Lower leg skin (tissue), 3 donors: ENCODE measurements around the gene FAM13A.

ENCODE experiments used
- POLR2A ChIP-seq, 2 donors: fragments of 450-650 bp; IDR thresholded peaks; one replicate each; pipeline ENCODE4 v1.6.1; 2016 to 2017; ENCODE audit warnings: antibody characterized with exemption in 2 of 2, mild to moderate bottlenecking in 1 of 2, moderate library complexity in 1 of 2
- TF ChIP-seq, protein P1 (sequence below), 3 donors: fragments of 450-650 bp; IDR thresholded peaks; one replicate each; pipeline ENCODE4 v1.5.1; 2016; ENCODE audit warnings: antibody characterized with exemption in 3 of 3, mild to moderate bottlenecking in 3 of 3, moderate library complexity in 2 of 3

DNA sequence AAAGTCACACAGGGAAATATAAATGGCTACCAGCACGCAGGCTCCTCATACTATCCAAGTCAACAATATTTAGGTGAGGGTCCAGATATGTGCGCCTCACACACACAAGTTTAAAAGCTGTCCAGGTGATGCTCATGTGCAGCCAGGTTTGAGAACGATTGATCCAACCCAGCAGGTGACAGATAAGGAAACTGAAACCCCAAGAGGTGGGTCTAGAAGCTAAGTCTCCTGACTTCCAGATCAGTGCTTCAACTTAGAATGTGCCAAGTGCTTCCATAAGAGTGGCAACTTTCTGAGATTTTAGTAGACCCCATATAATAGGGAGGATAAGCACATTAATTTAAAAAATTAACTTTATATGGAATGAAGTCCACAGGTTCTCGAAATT is 304.9 kb downstream of the FAM13A start:
- TF ChIP-seq, protein P1, sequence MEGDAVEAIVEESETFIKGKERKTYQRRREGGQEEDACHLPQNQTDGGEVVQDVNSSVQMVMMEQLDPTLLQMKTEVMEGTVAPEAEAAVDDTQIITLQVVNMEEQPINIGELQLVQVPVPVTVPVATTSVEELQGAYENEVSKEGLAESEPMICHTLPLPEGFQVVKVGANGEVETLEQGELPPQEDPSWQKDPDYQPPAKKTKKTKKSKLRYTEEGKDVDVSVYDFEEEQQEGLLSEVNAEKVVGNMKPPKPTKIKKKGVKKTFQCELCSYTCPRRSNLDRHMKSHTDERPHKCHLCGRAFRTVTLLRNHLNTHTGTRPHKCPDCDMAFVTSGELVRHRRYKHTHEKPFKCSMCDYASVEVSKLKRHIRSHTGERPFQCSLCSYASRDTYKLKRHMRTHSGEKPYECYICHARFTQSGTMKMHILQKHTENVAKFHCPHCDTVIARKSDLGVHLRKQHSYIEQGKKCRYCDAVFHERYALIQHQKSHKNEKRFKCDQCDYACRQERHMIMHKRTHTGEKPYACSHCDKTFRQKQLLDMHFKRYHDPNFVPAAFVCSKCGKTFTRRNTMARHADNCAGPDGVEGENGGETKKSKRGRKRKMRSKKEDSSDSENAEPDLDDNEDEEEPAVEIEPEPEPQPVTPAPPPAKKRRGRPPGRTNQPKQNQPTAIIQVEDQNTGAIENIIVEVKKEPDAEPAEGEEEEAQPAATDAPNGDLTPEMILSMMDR (IDR thresholded peaks at IDR 0.05) = no peak
- no peak for TF ChIP-seq POLR2A (IDR thresholded peaks at IDR 0.05)
